NCI-H446 (cell line): ENCODE results near the gene MYO1B.
A peak's percentile ranks its signal among the peaks of the same experiment; 100 is the strongest.

Experiments used
- DNase-seq, 2 experiments: peaks; one replicate each; lab custom pipeline; 2025; lab: John Stamatoyannopoulos, UW

MYO1B gene

GRCh38 chr2:191226196-191226595 is 19.0 kb upstream of the MYO1B start:
- DNase-seq, result peak in 1 of 2 experiments; percentile 10

DNA sequence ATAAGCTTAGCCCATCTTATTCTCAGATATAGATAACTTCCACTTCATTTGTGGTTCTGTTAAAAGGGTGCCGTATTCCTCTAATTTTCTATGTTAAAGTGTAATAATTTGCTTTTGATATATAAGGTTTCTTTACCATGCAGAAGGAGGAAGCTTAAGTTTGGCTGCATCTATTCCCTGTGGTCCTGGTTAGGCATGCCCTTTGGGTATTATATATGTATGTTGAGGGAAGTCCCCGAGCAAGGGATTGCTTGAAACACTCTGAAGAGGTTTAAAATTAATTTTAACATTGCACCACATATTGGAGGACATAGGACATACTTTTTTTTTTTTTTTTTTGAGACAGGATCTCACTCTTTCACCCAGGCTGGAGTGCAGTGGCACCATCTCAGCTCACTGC is 16.9 kb upstream of the MYO1B start:
- DNase-seq, result no peak

DNA sequence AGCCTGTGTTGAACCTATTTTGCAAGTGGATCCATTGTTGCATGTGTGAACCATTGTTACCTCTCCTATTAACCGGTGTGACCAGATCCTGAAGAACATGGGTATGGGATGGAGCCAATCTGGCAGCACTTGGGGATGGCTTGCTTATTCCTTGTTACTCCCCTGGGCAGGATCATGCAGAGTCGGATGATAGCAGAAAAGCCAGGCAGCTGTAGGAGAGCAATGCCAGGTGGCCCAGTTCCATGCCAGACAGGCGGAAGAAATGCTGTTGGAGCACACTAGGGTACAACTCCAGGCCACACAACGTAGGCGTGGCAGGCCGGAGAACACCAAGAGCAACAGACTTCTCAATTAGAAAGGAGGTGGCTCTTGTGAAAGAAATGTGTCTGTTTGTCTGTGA is 16.3 kb upstream of the MYO1B start:
- peak; percentile 62 to 85 for DNase-seq

- DNase-seq, result peak in 1 of 2 experiments; percentile 2
Measured at GRCh38 chr2:191230174-191230573, 15.0 kb upstream of the MYO1B start.

GRCh38 chr2:191231995-191232394 is 13.2 kb upstream of the MYO1B start:
- DNase-seq, result no peak

GRCh38 chr2:191233533-191233932 is 11.7 kb upstream of the MYO1B start:
- DNase-seq, result no peak

- peak in 1 of 2 experiments; percentile 5 for DNase-seq
Measured at GRCh38 chr2:191234376-191234775, 10.8 kb upstream of the MYO1B start.

DNA sequence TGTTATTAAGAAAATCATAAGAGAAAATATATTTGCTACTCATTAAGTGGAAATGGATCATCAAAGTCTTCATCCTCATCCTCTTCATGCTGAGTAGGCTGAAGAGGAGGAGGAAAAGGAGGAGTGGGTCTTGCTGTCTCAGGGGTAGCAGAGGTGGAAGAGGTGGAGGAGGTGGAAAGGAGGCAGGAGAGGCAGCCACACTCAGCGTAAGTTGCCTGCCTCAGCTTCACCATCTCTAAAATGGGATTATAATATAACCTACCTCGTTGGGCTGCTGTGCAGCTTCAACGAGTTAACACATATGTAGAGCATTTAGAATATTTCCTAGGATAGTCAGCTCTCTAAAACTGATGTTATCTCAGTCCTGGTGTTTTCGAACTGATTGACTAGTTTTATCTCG is 4.3 kb upstream of the MYO1B start:
- DNase-seq, result no peak

DNA sequence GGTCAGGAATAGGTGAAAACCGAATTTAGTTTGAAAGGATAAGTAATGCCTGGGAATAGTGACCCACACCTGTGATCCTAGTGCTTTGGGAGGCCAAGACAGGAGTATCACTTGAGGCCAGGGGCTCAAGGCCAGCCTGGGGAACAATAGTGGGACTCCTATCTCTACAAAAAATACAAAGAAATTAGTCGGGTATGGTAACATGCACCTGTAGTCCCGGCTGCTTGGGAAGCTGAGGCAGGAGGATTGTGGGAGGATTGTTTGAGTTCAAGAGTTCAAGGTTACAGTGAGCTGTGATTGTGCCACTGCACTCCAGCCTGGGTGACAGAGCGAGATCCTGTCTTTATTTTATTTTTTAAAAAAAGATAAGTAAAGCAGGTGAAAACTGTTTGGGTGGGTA is 3.8 kb upstream of the MYO1B start:
- DNase-seq, result no peak

DNA sequence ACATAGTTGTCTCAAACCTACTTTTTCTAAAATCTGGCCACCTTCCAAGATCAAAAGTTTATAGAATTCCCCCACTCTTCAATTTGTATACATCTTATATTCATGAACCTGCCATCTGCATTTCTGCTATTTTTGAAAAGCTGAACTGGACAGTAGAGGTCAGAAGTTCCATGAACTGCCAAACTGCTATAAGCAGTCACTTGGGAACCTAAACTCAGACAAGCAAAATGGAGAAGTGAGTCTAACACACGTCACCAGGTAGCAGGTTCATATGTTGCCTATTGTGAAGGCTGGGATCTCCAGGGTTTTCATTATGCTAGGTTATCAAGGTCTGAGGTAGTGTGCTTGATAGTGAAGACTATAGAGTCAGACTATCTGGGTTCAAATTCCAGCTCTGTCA is 2.0 kb upstream of the MYO1B start:
- no peak for DNase-seq

DNA sequence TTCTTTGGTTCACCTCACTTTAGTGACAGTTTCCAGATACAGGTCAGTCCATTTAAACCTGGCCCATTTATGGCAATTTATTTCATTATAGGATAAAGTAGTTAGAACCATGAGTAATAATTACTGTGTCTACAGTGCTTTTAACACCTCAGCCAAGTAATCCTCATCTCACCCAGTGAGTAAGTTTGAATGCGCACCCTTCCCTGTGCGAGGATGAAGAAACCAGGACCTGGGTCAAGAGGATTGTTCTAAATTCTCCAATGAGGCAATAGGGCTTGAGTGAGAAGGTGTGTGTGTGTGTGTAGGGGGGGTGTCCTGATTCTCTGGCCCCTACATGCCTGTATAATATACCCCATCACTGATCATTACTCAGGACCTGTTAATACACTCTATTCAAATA is 854 bp upstream of the MYO1B start:
- no peak for DNase-seq

DNA sequence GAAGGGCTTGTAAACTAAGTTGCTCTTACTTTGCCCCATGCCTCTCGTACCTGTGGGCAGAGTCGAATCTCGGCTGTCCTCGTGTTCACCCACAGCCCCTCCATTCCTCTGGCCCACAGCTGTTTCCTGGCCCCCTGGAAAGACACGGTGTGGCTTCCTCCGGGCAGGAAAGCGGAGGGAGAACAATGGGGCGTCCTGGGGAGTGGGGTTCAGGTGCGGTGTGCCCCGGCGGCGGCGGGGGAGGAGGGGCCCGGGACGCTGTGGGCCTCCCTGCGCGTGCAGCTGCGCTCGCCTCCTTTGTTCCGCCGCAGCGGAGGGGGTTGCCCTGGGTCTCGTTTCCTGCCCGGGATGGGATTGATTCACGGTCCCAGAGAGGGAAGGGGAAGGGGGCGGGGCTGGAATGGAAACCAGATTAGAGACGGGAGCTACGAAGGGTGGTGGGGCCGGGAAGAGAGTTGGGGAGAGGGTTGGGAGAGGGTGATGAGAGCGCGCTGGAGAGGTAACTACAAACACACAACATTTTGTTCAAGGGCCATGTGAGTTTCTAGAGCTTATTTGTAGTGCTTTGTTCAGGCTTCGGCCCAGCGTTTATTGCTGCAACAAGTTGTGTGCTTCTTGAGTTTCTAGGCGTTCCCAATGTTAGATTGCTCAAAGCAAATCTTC is 796 bp downstream of the MYO1B start:
- DNase-seq, result peak; percentile 62 to 66

DNA sequence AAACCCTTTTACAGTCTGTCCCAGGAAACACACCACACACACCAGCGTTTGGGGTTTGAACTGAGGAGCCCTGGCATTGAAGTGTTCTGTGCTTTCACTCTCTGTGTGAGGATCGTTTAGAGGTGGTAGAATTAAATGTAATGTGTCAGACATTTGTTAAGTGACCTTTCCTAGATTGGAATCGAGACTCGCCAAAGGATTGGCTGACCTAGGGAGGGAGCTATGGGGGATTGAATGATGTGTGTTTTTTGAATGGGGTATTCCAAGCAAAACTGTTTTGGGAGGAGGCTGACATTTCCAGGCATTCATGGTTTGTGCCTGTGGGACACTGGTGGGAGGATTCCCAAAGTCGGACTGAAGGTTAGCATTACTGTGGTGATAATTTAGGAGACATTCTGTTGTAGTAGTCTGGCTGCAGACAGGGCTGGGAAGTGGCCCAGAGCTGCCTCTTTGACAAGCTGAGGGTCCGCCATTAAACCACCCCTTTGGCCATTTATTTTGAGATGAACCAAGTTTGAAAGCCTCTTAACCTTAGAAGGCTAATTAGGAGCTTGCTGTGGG is 1.7 kb downstream of the MYO1B start:
- no peak for DNase-seq

DNA sequence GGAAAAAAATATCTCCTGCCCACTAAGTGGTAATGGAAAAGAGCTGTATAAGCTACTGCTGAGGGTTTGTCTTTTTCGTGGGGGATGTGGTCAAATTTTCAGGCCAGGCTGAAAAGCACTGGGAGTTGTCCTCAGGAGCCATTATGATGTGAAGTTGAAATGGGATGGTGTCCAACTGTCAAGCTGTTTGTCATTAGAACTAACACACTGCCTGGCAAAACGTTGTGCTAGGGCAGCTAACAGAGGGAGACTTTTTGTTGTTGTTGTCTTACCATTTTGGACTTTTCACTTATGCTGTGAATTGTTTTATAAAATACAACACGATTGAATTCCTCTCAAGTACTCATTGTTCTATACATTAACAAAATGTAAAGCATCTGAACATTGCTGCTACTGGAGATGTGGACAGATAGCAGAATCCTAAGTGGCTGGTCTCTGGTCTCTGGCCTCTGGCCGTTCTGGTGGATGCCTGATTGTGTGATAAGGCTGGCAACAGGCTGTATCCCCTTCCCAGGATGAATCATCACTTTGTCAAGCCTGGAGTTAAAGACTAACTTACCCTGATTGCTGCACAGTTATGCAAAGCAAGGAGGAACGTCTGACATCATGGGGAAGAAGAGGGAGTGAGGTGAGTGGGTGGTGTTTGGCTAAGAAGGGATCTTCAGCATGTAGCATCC is 2.3 kb downstream of the MYO1B start:
- DNase-seq, result peak in 1 of 2 experiments; percentile 39

DNA sequence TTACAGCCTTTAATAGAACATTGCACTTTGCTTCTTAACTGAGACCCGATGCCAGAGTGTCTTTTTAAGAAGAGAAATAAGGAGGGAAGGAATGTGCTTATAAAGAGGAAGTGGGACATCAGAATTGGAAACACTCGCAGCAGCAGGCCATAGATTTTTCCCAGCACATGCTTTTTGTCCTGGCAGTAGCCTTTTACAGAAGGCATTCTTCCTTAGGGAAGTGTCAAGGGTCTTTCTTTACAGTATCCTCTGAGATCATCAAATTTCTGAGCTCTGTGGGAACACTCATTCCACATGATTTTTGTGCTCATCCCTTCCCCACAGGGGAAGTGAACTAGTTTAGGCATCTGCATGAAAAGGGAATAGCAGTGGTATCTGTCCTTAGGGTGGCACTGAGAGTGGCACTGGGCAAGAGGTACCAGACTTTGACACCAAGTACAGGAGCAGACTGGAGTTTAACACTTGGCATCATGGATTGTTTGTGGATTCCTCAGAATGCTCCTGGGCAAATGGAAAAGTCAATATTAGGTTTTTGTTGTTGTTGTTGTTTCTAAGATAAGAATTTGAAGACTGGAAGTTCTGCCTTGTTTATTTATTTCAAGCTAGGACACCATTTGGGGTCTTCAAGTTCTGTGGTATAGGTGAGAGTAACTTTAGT is 4.1 kb downstream of the MYO1B start:
- no peak for DNase-seq

- DNase-seq, result peak in 1 of 2 experiments; percentile 3
Measured at GRCh38 chr2:191250400-191250799, 5.2 kb downstream of the MYO1B start.

GRCh38 chr2:191250986-191251385 is 5.8 kb downstream of the MYO1B start:
- DNase-seq, result no peak

DNA sequence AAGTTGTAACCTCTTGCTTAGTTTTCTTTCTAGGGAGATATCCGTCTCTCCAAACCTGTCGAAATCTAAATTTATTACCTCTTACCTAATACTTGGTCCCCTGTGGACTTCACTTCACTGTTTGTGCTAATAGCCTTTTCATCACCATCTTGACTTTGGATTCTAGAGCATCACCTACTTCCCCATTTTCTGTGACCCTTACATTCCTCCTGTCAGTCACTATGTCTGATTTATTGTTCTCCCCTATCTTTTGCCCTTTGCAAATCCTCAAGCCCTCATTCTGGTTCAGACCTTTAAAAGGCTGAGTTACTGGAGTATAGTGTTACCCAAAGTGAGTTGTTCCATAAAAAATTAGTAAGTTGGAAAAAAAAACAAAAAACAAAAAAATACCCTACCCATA is 7.5 kb downstream of the MYO1B start:
- no peak for DNase-seq

GRCh38 chr2:191253476-191253875 is 8.3 kb downstream of the MYO1B start:
- DNase-seq, result no peak

DNA sequence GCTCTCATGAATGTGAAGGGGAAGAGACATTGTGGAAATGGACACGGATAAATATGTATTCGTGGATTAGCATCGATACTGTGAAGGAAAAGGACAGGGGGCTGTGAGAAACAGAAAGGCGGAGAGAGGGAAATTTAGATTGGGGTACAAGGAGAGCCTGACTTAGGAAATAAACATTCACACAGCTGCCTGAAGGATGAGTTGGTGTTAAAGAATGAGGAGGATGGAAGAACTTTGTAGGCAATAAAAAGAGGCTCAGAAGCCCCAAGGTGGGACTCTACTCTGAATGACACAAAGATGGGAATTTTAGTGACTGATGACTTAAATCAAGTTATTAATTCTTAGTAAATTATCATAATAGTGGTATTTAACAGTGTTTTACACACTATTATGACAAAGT is 10.1 kb downstream of the MYO1B start:
- no peak for DNase-seq

DNA sequence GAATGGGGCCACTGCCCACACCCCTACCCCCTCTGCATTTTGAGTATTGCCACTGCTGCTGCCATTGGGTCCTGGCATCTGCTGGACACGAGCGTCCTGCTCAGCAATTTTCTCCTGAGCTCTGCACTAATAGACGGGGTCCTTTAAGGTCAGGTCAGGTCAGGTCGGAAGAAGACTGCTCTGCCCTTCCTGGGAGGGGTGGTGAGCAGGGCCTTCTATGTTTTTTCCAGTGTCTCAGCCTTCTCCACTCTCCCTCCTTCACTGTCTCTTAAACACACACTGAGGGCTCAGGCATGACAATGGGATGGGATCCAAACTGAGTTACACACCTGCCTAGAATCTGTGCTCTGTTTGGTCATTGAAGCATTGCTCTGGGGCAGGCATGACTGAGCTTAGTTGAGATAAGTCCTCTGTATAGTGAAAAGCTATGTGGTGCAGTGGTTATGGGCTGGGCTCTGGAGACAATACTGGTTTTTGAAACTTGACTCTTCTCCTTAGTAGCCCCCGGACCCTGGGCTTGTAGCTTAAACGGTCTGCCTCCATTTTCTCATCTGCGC is 10.6 kb downstream of the MYO1B start:
- no peak for DNase-seq

- no peak for DNase-seq
Measured at GRCh38 chr2:191257934-191258333, 12.7 kb downstream of the MYO1B start.

GRCh38 chr2:191258996-191259395 is 13.8 kb downstream of the MYO1B start:
- DNase-seq, result no peak
